Sigmoid colon (tissue), 7 donors: ENCODE measurements around the gene WBP2. TPM values are rescaled to one million over a fixed set of nuclear protein-coding genes. Genes with fewer than 3 reads are reported as not detected.

Source experiments
- DNase-seq: peaks from one replicate; pipeline ENCODE4 v3.0.0-alpha.2; 2019
- H3K27ac ChIP-seq, 4 donors: fragments of 200-600 bp; sonication (generic); one replicate each; pipeline ENCODE4 v1.5.1; 2016 to 2019; ENCODE audit warnings: mild to moderate bottlenecking in 1 of 4
- H3K27me3 ChIP-seq, 3 donors: fragments of 200-600 bp; sonication (generic); one replicate each; pipeline ENCODE4 v1.5.1; 2019; ENCODE audit warnings: mild to moderate bottlenecking in 1 of 3
- H3K36me3 ChIP-seq, 4 donors: fragments of 200-600 bp; sonication (generic); one replicate each; pipeline ENCODE4 v1.5.1; 2016 to 2019
- H3K4me1 ChIP-seq, 4 donors: fragments of 200-600 bp; sonication (generic); one replicate each; pipeline ENCODE4 v1.5.1; 2017 to 2019
- H3K4me3 ChIP-seq, 4 donors: fragments of 200-600 bp; sonication (generic); one replicate each; pipeline ENCODE4 v1.5.1; 2017 to 2019; ENCODE audit warnings: mild to moderate bottlenecking in 2 of 4, moderate library complexity in 1 of 4
- H3K9me3 ChIP-seq, 4 donors: fragments of 200-600 bp in 3 of 4; sonication (generic) in 3 of 4; one replicate each; pipeline versions ENCODE4 v1.5.1 to v1.6.1; 2013 to 2019
- EP300 ChIP-seq, 4 donors: sonication (generic); formaldehyde crosslinking; IDR thresholded peaks; one replicate each; pipeline ENCODE4 v1.6.1; 2017; ENCODE audit warnings: antibody characterized with exemption in 4 of 4
- POLR2A ChIP-seq, 2 donors: fragments of 450-650 bp; IDR thresholded peaks; one replicate each; pipeline ENCODE4 v1.6.1; 2016; ENCODE audit warnings: antibody characterized with exemption in 2 of 2, mild to moderate bottlenecking in 2 of 2, moderate library complexity in 2 of 2
- POLR2AphosphoS5 ChIP-seq, 4 donors: sonication (generic); formaldehyde crosslinking; IDR thresholded peaks; one replicate each; pipeline ENCODE4 v1.6.1; 2017; ENCODE audit warnings: antibody characterized with exemption in 4 of 4
- WGBS, 2 donors: extraction: QIAGEN DNeasy Blood & Tissue Kit; methylation state at CpG; one replicate each; pipeline ENCODE4 v1.1.7; 2013; 5-methylcytosine and 5-hydroxymethylcytosine counted together
- intact Hi-C: fragments of 100-400 bp; cut with DNase I; formaldehyde crosslinking; loops from one replicate; pipeline ENCODE4 v1.15.1; 2023
- polyA plus RNA-seq, 3 donors: library from polyadenylated mRNA; stranded (reverse); fragments of 200-250 nt; gene quantifications; one replicate each; pipeline ENCODE4 v1.2.3, GENCODE V29; 2013
- total RNA-seq, 4 donors: library from RNA; depleted of rRNA; stranded (reverse); fragments of >200 nt; gene quantifications; one replicate each; pipeline ENCODE4 v1.1.0, GENCODE V29; 2016
- TF ChIP-seq, protein P1 (sequence below), 4 experiments: fragments of 450-650 bp in 3 of 4; fragments of 200-600 bp in 1 of 4; IDR thresholded peaks; one replicate each; pipeline ENCODE4 v1.5.1; 2016 to 2019; ENCODE audit warnings: antibody characterized with exemption in 4 of 4, mild to moderate bottlenecking in 3 of 4, moderate library complexity in 2 of 4
- donor health status: healthy with polysubstance abuse.
- donor health status: Bipolar disorder and iron deficiency.
- donor health status: healthy.

The WBP2 gene
- total and polyA plus RNA-seq, 7 donors: 44.2 to 110 (median 73.1) TPM

DNA sequence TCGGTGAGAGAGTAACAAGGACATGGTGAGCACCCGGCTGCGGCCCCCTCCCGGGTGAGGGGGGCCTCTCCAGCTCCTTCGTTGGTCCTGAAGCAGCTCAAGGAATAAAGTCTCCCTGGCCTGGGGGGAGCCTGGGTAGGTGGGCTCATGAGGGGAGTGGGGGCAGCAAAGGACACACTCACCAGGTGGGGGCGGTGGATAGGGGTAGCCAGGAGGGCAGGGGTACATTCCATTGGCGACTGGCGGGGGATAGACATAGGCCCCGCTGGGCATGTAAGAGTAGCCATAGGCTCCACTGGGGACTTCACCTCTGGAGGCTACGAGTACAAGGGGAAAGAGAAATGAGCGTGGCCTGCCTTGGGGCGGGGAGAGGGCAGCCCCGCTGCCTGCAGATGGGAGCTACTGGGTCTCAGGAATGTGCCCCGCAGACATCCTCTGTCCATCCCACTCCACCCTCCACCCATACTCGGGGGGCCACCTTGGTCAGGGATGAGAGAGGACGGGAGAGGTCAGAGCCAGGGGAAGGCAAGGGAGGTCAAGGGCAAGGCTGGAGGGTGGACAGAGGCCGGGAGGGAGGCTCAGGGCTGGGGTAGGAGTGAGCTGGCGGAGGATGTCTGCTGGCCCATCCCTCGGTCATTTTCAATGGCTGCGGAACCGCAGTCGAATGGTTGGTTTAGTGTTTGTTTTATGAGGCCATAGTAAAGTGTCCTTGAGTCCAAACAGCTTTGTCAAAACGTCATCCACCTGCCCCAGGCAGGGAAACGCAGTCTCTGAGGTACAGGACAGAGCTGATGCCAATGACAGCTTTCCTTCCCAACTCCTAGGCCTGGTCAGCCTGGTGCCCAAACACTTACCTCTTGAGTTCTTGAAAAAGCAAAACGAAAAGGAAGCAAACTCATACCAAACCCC lies 7.3 kb downstream of the WBP2 start:
- DNase-seq: peak; percentile 60
- H3K4me1 ChIP-seq: peaks cover 0 to 74% (median 60%) of the 10 kb centered on the region in 4 donors
- H3K36me3 ChIP-seq: peaks cover 48 to 73% (median 55%) of the 10 kb centered on the region in 4 donors
- no peaks in the 10 kb centered on the region for H3K9me3 ChIP-seq
- intact Hi-C loops: no loop called here
- TF ChIP-seq, protein P1, sequence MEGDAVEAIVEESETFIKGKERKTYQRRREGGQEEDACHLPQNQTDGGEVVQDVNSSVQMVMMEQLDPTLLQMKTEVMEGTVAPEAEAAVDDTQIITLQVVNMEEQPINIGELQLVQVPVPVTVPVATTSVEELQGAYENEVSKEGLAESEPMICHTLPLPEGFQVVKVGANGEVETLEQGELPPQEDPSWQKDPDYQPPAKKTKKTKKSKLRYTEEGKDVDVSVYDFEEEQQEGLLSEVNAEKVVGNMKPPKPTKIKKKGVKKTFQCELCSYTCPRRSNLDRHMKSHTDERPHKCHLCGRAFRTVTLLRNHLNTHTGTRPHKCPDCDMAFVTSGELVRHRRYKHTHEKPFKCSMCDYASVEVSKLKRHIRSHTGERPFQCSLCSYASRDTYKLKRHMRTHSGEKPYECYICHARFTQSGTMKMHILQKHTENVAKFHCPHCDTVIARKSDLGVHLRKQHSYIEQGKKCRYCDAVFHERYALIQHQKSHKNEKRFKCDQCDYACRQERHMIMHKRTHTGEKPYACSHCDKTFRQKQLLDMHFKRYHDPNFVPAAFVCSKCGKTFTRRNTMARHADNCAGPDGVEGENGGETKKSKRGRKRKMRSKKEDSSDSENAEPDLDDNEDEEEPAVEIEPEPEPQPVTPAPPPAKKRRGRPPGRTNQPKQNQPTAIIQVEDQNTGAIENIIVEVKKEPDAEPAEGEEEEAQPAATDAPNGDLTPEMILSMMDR (IDR thresholded peaks at IDR 0.05): no peak
- TF ChIP-seq POLR2AphosphoS5 (IDR thresholded peaks at IDR 0.05): no peak
- no peak for TF ChIP-seq POLR2A (IDR thresholded peaks at IDR 0.05)
- TF ChIP-seq EP300 (IDR thresholded peaks at IDR 0.05): no peak
- WGBS, 2 donors: 88 to 91% methylated on average over 25 of the region's 25 CpGs
- H3K4me3 ChIP-seq: no peak overlapping the region
- H3K27me3 ChIP-seq: no peaks in the 10 kb centered on the region
- H3K27ac ChIP-seq: peak overlapping the region; percentile 34 to 100 (median 74)

DNA sequence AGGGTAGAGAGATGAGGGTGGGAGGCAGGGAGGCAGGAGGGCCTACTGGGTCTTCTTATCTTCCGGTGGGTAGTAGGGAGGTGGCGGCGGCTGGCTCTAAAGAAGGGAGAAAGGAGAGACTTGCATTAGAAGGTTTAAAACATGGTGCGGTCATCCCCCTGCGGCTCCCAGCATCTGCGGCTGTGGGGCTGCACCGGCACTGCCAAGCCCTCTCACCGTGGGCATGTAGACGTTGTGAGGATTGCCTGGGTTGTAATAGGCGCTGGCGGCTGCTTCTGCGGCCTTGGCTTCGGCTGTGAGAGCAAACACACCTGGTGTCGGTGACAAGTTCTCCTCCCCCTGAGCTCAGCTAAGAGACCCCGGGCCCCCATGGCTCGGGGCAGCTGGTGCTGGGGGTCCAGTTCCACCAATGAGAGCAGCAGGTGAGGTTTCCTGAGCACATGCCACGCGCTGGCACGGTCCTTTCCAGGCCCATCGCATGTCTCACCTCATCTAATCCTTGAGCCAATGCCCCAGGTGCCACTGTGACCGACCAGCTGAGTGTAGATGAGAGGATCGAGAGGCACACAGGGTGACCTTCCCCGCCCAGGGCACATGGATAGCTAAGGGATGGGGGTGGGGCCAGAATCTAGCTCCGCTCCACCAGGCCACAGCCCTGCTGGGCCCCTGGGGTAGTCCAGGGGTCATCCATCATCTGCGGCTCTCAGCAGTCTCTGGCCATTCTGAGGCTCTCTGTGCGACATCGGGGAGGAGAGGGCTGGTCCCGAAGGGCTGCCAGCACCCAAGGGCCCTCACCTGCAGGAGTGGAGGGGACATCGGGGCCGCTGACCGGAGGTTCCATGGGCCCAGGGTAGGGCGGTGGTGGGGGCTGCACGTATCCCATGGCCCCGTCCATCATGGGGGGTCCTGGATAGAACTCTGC lies 8.2 kb downstream of the WBP2 start:
- 89 to 90% methylated on average over 34 of the region's 34 CpGs for WGBS, 2 donors
- Histone ChIP-seq H3K36me3 (peaks cover 48 to 66% (median 55%) of the 10 kb centered on the region in 4 donors), H3K27ac (peak overlapping the region; percentile 65 to 100 (median 84)), H3K9me3 (no peaks in the 10 kb centered on the region), H3K4me1 (peaks cover 0 to 65% (median 55%) of the 10 kb centered on the region in 4 donors), H3K27me3 (no peaks in the 10 kb centered on the region), H3K4me3 (no peak overlapping the region)
- TF ChIP-seq POLR2A (IDR thresholded peaks at IDR 0.05) (no peak), POLR2AphosphoS5 (IDR thresholded peaks at IDR 0.05) (no peak), EP300 (IDR thresholded peaks at IDR 0.05) (no peak)
- TF ChIP-seq, protein P1 (IDR thresholded peaks at IDR 0.05): no peak
- intact Hi-C loops: no loop called here
- DNase-seq: peak; percentile 69

DNA sequence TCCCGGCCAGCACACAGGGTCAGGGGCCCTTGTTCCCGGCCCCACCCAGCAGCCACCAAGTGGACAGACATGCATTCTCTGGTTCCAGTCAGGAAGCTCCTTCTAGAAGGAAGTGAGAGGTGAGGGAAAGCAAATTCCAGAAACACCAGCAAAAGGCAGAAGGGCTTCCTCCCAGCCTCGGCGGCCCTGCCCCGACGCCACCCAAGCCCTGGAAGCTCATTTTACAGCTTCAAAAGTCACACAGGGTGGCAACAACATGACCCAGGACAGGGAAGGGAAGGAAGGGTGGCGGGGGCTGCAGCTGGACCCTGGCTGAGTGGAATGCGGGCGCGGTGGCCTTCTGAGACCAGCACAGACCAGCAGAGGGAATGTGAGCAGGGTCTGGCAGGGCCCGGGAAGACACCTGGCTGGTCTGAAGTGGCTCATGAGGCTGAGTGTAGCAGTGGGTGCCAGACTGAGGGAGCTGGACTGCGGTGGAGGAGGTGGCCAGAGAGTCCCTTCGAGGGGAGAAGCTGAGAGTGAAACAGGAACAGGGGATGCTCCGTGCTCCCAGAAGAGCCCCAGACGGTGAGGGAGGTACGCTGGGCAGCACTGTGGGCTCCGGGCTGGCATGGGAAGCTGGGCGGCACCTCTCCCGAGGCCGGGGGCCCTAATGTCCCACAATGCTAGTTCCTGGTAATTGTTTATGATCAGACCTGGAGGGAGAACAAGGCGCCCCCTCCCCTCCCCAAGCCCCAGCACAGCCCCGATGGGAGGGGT lies 9.0 kb downstream of the WBP2 start:
- no peak for TF ChIP-seq POLR2A (IDR thresholded peaks at IDR 0.05)
- TF ChIP-seq, protein P1 (IDR thresholded peaks at IDR 0.05): no peak
- TF ChIP-seq EP300 (IDR thresholded peaks at IDR 0.05): no peak
- no peak for TF ChIP-seq POLR2AphosphoS5 (IDR thresholded peaks at IDR 0.05)
- Histone ChIP-seq H3K27ac (peak overlapping the region; percentile 65 to 78 (median 72)), H3K4me3 (no peak overlapping the region), H3K4me1 (peaks cover 0 to 56% (median 46%) of the 10 kb centered on the region in 4 donors), H3K9me3 (no peaks in the 10 kb centered on the region), H3K27me3 (no peaks in the 10 kb centered on the region), H3K36me3 (peaks cover 48 to 58% (median 52%) of the 10 kb centered on the region in 4 donors)
- peak; percentile 64 for DNase-seq
- intact Hi-C loops: no loop called here
- 64 to 83% methylated on average over 22 of the region's 22 CpGs for WGBS, 2 donors

DNA sequence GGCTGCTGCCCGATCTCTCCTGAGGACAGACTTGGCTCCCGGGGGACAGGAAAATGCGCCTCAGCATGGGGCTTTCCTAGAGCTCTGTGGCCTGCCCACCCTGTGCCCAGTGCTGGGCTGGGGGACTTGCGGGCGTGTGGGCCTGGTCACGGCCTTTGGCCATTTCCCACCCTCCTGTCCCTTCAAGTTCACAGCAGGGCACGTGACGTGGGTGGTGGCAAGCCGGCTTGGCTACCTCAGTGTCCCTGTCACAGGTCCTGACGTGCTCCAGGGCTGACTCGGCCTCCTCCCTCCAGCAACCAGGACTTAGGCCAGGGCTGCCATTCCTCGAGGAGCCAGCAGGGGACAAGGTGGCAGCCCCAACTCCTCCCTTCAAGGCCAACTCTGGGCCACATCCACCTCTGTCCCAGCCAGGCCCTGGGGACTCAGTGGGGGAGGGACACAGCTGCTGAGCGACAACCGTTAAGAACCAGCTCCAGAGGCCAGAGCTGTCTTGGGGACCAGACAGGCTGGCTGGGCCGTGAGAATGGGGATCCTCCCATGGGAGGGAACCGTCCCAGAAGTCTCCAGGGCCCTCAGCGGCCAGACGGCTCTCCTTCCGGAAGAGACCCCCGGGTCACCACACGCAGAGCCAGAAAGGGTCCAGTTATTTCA lies 9.9 kb downstream of the WBP2 start:
- H3K36me3 ChIP-seq: peaks cover 41 to 55% (median 44%) of the 10 kb centered on the region in 4 donors
- peaks cover 0 to 50% (median 40%) of the 10 kb centered on the region in 4 donors for H3K4me1 ChIP-seq
- 12 to 32% methylated on average over 21 of the region's 21 CpGs for WGBS, 2 donors
- DNase-seq: peak; percentile 90
- H3K27ac ChIP-seq: peak overlapping the region; percentile 65 to 78 (median 72)
- H3K9me3 ChIP-seq: no peaks in the 10 kb centered on the region
- intact Hi-C loops: no loop called here
- TF ChIP-seq POLR2A (IDR thresholded peaks at IDR 0.05): no peak
- TF ChIP-seq, protein P1 (IDR thresholded peaks at IDR 0.05): peak; percentile 37 to 89 (median 78)
- TF ChIP-seq POLR2AphosphoS5 (IDR thresholded peaks at IDR 0.05): peak in 3 of 4 donors; percentile 42 to 55 (median 54)
- no peak for TF ChIP-seq EP300 (IDR thresholded peaks at IDR 0.05)
- H3K27me3 ChIP-seq: no peaks in the 10 kb centered on the region
- H3K4me3 ChIP-seq: no peak overlapping the region
